Caco-2 (cell line): Measurements from ENCODE around the gene DDX51. TPM values are rescaled to one million over a fixed set of nuclear protein-coding genes. Genes with fewer than 3 reads are reported as not detected.

Source experiments
- BruUV-seq: library from RNA; stranded (reverse); fragments of 400-500 nt; replicated peaks from 2 replicates; lab custom pipeline; 2021; lab: Mats Ljungman, UMichigan
- CTCF ChIA-PET: fragments of 300-600 bp; sonication (Branson Sonifier 250); formaldehyde crosslinking; loops from one replicate; lab custom pipeline; 2022; ENCODE audit warnings: antibody characterized with exemption; lab: Charles Lee
- POLR2A ChIA-PET: fragments of 300-600 bp; sonication (Branson Sonifier 250); formaldehyde crosslinking; loops from one replicate; lab custom pipeline; 2022; ENCODE audit warnings: antibody characterized with exemption; lab: Charles Lee
- DNase-seq, 2 experiments: peaks; one replicate each; pipeline versions ENCODE4 v3.0.0 to v3.0.0-alpha.2; 2020 to 2022
- H3K27me3 ChIP-seq: replicated peaks from 2 replicates; pipeline ENCODE4 v1.6.0; 2011; ENCODE audit warnings: low read length; ENCODE audit not compliant: control insufficient read depth, insufficient read depth
- H3K36me3 ChIP-seq: 2 replicates; pipeline ENCODE4 v1.5.1; 2011; ENCODE audit warnings: low read length; ENCODE audit not compliant: control insufficient read depth, insufficient read depth
- H3K4me1 ChIP-seq: fragments of 250-450 bp; sonication (Bioruptor Pico); 2 replicates; pipeline ENCODE4 v1.5.1; 2020; ENCODE audit warnings: mild to moderate bottlenecking
- H3K4me3 ChIP-seq: 2 replicates; pipeline ENCODE4 v1.5.1; 2011; ENCODE audit warnings: low read depth, mild to moderate bottlenecking, control low read depth, low read length
- H3K9me3 ChIP-seq: fragments of 250-450 bp; sonication (Bioruptor Pico); 2 replicates; pipeline ENCODE4 v1.5.1; 2020; ENCODE audit warnings: mild to moderate bottlenecking, moderate library complexity
- H3K27ac Mint-ChIP-seq: one replicate; pipeline ENCODE4 v1.8.0; 2022; ENCODE audit warnings: mixed read lengths; ENCODE audit not compliant: unreplicated experiment
- H3K27me3 Mint-ChIP-seq: one replicate; pipeline ENCODE4 v1.8.0; 2022; ENCODE audit warnings: mixed read lengths; ENCODE audit not compliant: insufficient read depth, unreplicated experiment
- H3K36me3 Mint-ChIP-seq: one replicate; pipeline ENCODE4 v1.8.0; 2022; ENCODE audit warnings: mild to moderate bottlenecking, mixed read lengths; ENCODE audit not compliant: insufficient read depth, unreplicated experiment
- H3K4me1 Mint-ChIP-seq: one replicate; pipeline ENCODE4 v1.8.0; 2022; ENCODE audit warnings: low read depth, mixed read lengths; ENCODE audit not compliant: unreplicated experiment
- H3K4me3 Mint-ChIP-seq: one replicate; pipeline ENCODE4 v1.8.0; 2022; ENCODE audit warnings: mild to moderate bottlenecking, moderate library complexity, mixed read lengths; ENCODE audit not compliant: unreplicated experiment
- H3K9me3 Mint-ChIP-seq: one replicate; pipeline ENCODE4 v1.8.0; 2022; ENCODE audit warnings: mixed read lengths; ENCODE audit not compliant: unreplicated experiment
- intact Hi-C: fragments of 100-400 bp; cut with micrococcal nuclease; formaldehyde crosslinking; loops from one replicate; pipeline ENCODE4 v1.10.0; 2022; ENCODE audit not compliant: unreplicated experiment
- total RNA-seq: library from RNA; stranded (reverse); gene quantifications from 2 replicates; pipeline ENCODE4 v1.2.3, GENCODE V29; 2022
- TF ChIP-seq, protein P1 (sequence below), 2 experiments: fragments of 200-600 bp in 1 of 2; IDR thresholded peaks; 1 replicate in 1 of 2; 2 replicates in 1 of 2; pipeline versions ENCODE4 v1.5.1 to v1.8.0; 2011 to 2022; ENCODE audit warnings: antibody characterized with exemption in 1 of 2, control low read depth in 1 of 2, inconsistent platforms in 1 of 2, low read depth in 1 of 2, low read length in 1 of 2, mild to moderate bottlenecking in 1 of 2, moderate library complexity in 1 of 2; ENCODE audit not compliant: insufficient read depth in 1 of 2, severe bottlenecking in 1 of 2, unreplicated experiment in 1 of 2

DDX51 gene
- total RNA-seq, 1 experiment from 2014 or later, result 40.4 TPM

DNA sequence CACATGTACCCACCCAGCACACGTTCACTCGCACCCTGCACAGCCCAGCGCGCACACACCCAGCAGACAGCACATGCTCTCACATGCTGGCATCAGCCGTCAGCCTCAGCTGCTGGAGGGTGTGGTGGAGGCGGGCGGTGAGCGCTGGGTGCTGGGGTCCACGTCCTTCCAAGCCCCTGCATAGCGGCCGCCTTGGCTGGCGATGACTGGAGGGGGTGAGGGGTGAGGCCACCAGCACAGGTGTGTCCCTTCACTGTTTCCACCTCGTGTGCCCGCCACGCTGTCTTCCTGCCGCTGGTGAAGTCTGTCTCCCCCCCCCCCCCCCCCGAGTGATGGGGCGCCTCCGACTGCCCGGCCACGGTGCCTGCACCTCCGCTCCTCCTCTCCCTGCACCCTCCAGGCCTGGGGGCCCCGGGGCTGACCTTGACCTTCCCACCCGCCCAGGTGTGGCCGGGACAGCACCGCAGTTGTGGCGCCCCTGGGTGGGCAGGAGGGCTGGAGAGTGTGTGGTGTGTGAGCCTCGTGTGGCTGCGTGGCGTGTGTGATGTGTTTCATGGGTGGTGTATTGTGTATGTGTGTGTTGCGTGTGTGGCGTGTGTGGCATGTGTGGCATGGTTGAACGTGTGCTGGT is 37.6 kb upstream of the DDX51 start:
- Mint-ChIP-seq H3K4me3 (no peak overlapping the region), H3K27ac (no peak overlapping the region), H3K36me3 (no peaks in the 10 kb centered on the region), H3K27me3 (peaks cover 25% of the 10 kb centered on the region), H3K9me3 (no peaks in the 10 kb centered on the region), H3K4me1 (peaks cover 6% of the 10 kb centered on the region)
- no TSS peak for BruUV-seq
- H3K9me3 ChIP-seq, result no peaks in the 10 kb centered on the region
- no peaks in the 10 kb centered on the region for H3K27me3 ChIP-seq
- no peak for DNase-seq
- H3K36me3 ChIP-seq, result no peaks in the 10 kb centered on the region
- ChIA-PET CTCF (no interaction called here), POLR2A (no interaction called here)
- no peak overlapping the region for H3K4me3 ChIP-seq
- TF ChIP-seq, protein P1, sequence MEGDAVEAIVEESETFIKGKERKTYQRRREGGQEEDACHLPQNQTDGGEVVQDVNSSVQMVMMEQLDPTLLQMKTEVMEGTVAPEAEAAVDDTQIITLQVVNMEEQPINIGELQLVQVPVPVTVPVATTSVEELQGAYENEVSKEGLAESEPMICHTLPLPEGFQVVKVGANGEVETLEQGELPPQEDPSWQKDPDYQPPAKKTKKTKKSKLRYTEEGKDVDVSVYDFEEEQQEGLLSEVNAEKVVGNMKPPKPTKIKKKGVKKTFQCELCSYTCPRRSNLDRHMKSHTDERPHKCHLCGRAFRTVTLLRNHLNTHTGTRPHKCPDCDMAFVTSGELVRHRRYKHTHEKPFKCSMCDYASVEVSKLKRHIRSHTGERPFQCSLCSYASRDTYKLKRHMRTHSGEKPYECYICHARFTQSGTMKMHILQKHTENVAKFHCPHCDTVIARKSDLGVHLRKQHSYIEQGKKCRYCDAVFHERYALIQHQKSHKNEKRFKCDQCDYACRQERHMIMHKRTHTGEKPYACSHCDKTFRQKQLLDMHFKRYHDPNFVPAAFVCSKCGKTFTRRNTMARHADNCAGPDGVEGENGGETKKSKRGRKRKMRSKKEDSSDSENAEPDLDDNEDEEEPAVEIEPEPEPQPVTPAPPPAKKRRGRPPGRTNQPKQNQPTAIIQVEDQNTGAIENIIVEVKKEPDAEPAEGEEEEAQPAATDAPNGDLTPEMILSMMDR (IDR thresholded peaks at IDR 0.05; ENCODE audit: insufficient read depth in 1 of 2, low read depth in 1 of 2, low read length in 1 of 2, severe bottlenecking in 1 of 2, unreplicated experiment in 1 of 2), result no peak
- no peaks in the 10 kb centered on the region; the same call in 1 of the 2 replicates for H3K4me1 ChIP-seq
- intact Hi-C loops, result no loop called here

GRCh38 chr12:132180648-132181546 is 36.8 kb upstream of the DDX51 start:
- peaks cover 23% of the 10 kb centered on the region for H3K27me3 Mint-ChIP-seq
- ChIA-PET CTCF (no interaction called here), POLR2A (no interaction called here)
- no peak overlapping the region for H3K27ac Mint-ChIP-seq
- H3K4me3 ChIP-seq, result no peak overlapping the region
- H3K9me3 Mint-ChIP-seq, result no peaks in the 10 kb centered on the region
- H3K36me3 Mint-ChIP-seq, result no peaks in the 10 kb centered on the region
- no peaks in the 10 kb centered on the region for H3K36me3 ChIP-seq
- no peaks in the 10 kb centered on the region for H3K27me3 ChIP-seq
- H3K9me3 ChIP-seq, result no peaks in the 10 kb centered on the region
- H3K4me3 Mint-ChIP-seq, result no peak overlapping the region
- intact Hi-C loops, result no loop called here
- DNase-seq, result no peak
- H3K4me1 ChIP-seq, result no peaks in the 10 kb centered on the region; the same call in 1 of the 2 replicates
- no TSS peak for BruUV-seq
- H3K4me1 Mint-ChIP-seq, result peaks cover 6% of the 10 kb centered on the region
- TF ChIP-seq, protein P1 (IDR thresholded peaks at IDR 0.05; ENCODE audit: insufficient read depth in 1 of 2, low read depth in 1 of 2, low read length in 1 of 2, severe bottlenecking in 1 of 2, unreplicated experiment in 1 of 2), result no peak

DNA sequence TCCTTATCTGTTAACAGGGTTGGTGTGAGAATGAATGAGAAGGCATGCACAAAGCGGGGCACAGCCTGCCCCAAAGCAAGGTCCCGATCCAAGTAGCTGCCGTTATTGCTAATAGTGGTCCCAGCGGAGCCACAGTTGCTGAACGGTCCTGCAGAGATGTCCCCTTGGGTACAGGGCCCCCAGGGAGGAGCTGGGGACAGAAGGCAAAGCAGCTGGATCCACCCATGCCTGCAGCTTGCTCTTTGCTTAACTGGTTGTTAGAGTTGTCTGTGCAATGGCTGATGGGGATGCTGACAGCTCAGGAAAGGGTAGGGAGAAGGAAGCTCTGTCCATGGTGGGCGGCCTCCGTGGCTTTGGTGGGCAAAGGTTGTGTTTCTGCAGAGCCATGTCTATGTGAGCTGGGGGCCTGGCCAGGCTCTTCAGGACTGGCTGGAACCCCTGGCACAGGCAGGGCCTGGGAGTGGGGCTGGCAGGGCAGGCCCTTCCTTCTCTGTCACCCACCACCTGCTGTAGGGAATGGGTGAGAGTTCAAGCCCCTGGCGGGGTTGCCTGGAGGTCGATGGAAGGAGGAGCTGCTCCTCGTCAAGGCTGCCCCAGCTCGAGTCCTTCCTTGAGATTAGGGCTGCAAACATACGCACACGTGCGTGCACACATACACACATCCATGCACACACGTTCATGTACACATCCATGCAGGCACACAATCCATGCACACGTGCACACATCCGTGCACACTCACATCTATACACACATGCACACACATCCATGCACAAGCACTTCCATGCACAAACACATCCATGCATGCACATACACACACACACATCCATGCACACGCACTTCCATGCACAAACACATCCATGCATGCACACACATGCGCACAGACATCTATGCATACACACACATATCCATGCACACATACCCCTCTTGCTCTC is 35.6 kb upstream of the DDX51 start:
- no peak overlapping the region for H3K4me3 Mint-ChIP-seq
- H3K9me3 Mint-ChIP-seq, result no peaks in the 10 kb centered on the region
- peaks cover 20% of the 10 kb centered on the region for H3K27me3 Mint-ChIP-seq
- H3K36me3 Mint-ChIP-seq, result peaks cover 4% of the 10 kb centered on the region
- Histone ChIP-seq H3K27me3 (no peaks in the 10 kb centered on the region), H3K4me1 (peaks cover 7% of the 10 kb centered on the region), H3K4me3 (no peak overlapping the region), H3K9me3 (no peaks in the 10 kb centered on the region), H3K36me3 (no peaks in the 10 kb centered on the region)
- ChIA-PET POLR2A (no interaction called here), CTCF (interaction anchor here (0.8 to 1.5 kb wide), 3 partner anchors 10 to 26 kb away, joined by 3 to 6 read pairs (median 5); no protein-coding TSS in a partner anchor)
- H3K27ac Mint-ChIP-seq, result no peak overlapping the region
- BruUV-seq, result no TSS peak
- H3K4me1 Mint-ChIP-seq, result peaks cover 6% of the 10 kb centered on the region
- TF ChIP-seq, protein P1 (IDR thresholded peaks at IDR 0.05; ENCODE audit: insufficient read depth in 1 of 2, low read depth in 1 of 2, low read length in 1 of 2, severe bottlenecking in 1 of 2, unreplicated experiment in 1 of 2), result no peak
- intact Hi-C loops, result no loop called here
- DNase-seq, result no peak
